ENCODE results near the gene IFNA1.

- no peak for TF ChIP-seq CTCF (conservative IDR thresholded peaks at IDR 0.05 in 1 of 2, IDR thresholded peaks at IDR 0.05 in 1 of 2; ENCODE audit: low read depth in 1 of 2, low read length in 2 of 2)
- TF ChIP-seq EZH2 (IDR thresholded peaks at IDR 0.05; ENCODE audit: low read length, missing control alignments) = no peak
Measured at GRCh38 chr9:21440139-21440538, at the start of gene IFNA1.

Measured in fibroblast of lung (primary cell).